Measurements from ENCODE around the gene SNRPB. TPM values are rescaled to one million over a fixed set of nuclear protein-coding genes. Genes with fewer than 3 reads are reported as not detected.

SNRPB gene
- total RNA-seq, 1 donor from 2014 or later, result 280 TPM

DNA sequence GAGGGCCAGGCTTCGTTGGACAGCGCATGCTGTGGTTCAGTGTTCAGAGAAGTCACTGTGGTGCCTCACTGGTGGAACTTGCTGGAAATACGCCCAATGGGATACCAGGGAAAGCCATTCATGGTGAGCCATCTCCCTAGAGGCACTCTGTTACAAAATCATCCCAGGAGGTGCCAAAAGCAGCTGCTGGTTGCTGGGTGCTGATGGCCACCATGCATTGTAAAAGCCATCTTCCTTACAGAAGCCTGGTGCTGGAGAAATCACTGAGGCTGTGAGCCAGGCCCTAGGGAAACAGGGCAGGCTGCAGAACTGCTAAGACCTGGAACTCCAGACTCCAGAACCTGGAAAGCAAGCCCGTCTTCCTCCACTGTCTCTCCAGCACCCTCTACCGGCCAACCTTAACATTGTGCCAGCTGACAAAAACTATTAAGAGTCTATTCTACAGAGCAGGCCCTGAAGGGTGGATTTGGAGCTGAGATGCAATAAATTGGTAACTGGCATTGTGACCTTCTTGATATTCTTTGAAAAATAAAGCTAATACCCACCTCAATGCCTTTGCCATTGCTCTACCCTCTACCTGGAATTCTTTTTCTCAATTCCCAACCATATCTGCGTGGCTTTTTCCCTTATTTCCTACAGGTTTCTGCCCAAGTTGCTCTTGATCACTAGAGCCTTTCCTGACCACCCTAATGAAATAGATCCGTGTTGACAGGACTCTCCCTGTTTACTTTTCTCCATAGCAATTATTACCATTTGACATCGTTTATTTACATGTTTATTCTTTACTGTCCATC is 18.5 kb downstream of the SNRPB start:
- FAIRE-seq, result peak; percentile 13
- no peaks in the 10 kb centered on the region for H3K36me3 ChIP-seq (ENCODE audit: control insufficient read depth, insufficient read depth, low read length)
- DNase-seq (ENCODE audit: low read depth), result peak; percentile 63
- H3K27me3 ChIP-seq (ENCODE audit: control insufficient read depth, insufficient read depth, low read length), result no peaks in the 10 kb centered on the region
- no peak overlapping the region for H3K4me3 ChIP-seq (ENCODE audit: low read depth, low read length)
- TF ChIP-seq, protein P1, sequence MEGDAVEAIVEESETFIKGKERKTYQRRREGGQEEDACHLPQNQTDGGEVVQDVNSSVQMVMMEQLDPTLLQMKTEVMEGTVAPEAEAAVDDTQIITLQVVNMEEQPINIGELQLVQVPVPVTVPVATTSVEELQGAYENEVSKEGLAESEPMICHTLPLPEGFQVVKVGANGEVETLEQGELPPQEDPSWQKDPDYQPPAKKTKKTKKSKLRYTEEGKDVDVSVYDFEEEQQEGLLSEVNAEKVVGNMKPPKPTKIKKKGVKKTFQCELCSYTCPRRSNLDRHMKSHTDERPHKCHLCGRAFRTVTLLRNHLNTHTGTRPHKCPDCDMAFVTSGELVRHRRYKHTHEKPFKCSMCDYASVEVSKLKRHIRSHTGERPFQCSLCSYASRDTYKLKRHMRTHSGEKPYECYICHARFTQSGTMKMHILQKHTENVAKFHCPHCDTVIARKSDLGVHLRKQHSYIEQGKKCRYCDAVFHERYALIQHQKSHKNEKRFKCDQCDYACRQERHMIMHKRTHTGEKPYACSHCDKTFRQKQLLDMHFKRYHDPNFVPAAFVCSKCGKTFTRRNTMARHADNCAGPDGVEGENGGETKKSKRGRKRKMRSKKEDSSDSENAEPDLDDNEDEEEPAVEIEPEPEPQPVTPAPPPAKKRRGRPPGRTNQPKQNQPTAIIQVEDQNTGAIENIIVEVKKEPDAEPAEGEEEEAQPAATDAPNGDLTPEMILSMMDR (IDR thresholded peaks at IDR 0.05; ENCODE audit: insufficient read depth, low read length, severe bottlenecking), result peak; percentile 91

DNA sequence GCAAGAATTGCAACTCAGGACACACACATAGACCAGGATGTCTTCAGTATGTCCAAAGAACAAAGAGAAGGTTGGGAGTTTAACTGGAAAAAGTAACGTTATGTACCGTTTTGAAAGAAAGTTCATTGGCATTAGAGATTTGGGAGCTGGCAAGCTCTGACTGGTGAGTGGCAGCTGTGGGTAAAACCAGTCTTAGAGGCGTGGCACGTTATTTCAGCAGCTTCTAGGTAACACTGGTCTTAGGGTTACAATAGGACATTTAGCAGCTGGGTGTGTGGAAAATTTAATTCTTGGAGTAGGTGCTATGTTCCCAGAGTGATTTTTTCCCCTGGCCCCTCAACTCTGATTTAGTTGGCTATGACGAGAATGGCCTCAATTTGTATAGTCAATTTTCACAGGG is 19.2 kb downstream of the SNRPB start:
- Histone ChIP-seq H3K4me3 (ENCODE audit: low read depth, low read length) (no peak overlapping the region), H3K36me3 (ENCODE audit: control insufficient read depth, insufficient read depth, low read length) (no peaks in the 10 kb centered on the region), H3K27me3 (ENCODE audit: control insufficient read depth, insufficient read depth, low read length) (no peaks in the 10 kb centered on the region)
- no peak for FAIRE-seq
- TF ChIP-seq, protein P1 (IDR thresholded peaks at IDR 0.05; ENCODE audit: insufficient read depth, low read length, severe bottlenecking), result no peak
- DNase-seq (ENCODE audit: low read depth), result no peak

DNA sequence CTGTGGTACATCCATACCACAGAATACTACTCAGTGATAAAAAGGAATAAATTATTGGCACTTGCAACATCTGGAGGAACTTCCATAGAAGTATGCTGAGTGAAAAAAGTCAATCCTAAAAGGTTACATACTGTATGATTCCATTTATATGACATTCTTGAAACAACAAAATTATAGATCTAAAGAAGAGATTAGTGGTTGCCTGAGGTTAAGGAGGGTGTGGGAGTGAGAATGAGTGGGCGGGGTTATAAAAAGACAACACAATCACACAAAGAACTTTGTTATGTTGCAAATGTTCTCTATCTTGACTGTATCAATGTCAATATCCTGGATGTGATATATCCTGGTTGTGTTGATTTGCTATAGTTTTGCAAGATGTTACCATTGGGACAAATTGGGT is 21.2 kb downstream of the SNRPB start:
- H3K4me3 ChIP-seq (ENCODE audit: low read depth, low read length), result no peak overlapping the region
- TF ChIP-seq, protein P1 (IDR thresholded peaks at IDR 0.05; ENCODE audit: insufficient read depth, low read length, severe bottlenecking), result no peak
- no peaks in the 10 kb centered on the region for H3K36me3 ChIP-seq (ENCODE audit: control insufficient read depth, insufficient read depth, low read length)
- FAIRE-seq (no peak), DNase-seq (ENCODE audit: low read depth) (no peak)
- H3K27me3 ChIP-seq (ENCODE audit: control insufficient read depth, insufficient read depth, low read length), result no peaks in the 10 kb centered on the region

DNA sequence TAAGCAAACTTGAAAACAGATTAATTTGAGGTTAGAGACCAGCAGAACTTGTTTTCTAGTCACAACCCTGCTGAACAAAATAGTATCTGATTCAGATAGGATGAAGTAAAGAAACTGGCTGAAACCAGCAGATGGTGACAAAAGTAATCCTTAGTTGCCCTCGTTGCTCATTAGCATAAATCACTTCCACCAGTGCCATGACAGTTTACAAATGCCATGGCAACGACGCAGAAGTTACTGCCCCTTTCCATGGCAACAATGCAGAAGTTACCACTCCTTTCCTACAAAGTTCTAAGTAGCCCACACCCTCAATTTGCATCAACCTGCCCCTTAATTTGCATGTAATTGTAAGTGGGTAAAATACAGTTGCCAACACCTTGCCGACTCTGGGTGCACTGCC is 23.7 kb downstream of the SNRPB start:
- DNase-seq (ENCODE audit: low read depth) (no peak), FAIRE-seq (no peak)

DNA sequence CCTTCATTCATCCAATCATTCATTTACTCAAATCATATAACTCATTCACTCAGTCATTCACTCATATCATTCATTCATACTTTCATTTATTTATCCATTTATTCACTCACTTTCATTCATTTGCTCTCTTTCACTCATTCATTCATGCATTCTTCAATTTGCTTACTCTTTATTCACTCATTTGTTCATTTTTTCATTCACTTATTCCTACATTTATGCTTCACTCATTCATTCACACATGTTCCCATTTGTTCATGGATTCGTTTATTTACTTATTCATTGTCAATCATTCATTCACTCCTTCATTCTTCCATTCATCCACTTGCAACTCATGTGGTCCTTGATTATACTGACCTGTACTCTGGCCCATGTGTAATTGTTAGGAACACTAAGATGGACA is 39.4 kb downstream of the SNRPB start:
- Histone ChIP-seq H3K36me3 (ENCODE audit: control insufficient read depth, insufficient read depth, low read length) (no peaks in the 10 kb centered on the region), H3K27me3 (ENCODE audit: control insufficient read depth, insufficient read depth, low read length) (no peaks in the 10 kb centered on the region), H3K4me3 (ENCODE audit: low read depth, low read length) (no peak overlapping the region)
- FAIRE-seq, result no peak
- DNase-seq (ENCODE audit: low read depth), result no peak
- TF ChIP-seq, protein P1 (IDR thresholded peaks at IDR 0.05; ENCODE audit: insufficient read depth, low read length, severe bottlenecking), result no peak

More for the DNA sequence above, 23.7 kb downstream of the SNRPB start:
- Histone ChIP-seq H3K4me3 (ENCODE audit: low read depth, low read length) (no peak overlapping the region), H3K27me3 (ENCODE audit: control insufficient read depth, insufficient read depth, low read length) (no peaks in the 10 kb centered on the region), H3K36me3 (ENCODE audit: control insufficient read depth, insufficient read depth, low read length) (no peaks in the 10 kb centered on the region)
- TF ChIP-seq, protein P1 (IDR thresholded peaks at IDR 0.05; ENCODE audit: insufficient read depth, low read length, severe bottlenecking), result no peak

DNA sequence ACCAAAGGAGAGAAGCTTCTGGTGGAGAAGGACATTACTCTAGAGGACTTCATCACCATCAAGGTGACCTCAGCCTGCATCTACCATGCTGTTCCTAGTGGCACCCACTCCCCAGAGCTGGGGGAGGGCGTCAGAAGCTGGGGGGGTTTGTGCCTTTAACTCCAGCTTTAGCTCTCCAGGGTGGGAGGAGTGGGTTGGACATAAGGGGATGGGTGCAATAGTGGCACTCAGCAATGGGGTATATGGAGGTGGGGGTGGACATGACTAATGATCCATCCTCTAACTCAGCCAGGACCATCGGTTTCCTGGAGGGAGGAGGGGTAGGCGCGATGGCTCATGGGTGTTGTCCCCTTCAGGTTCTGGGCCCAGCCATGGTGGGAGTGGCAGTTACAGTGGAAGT is 40.1 kb downstream of the SNRPB start:
- FAIRE-seq (no peak), DNase-seq (ENCODE audit: low read depth) (no peak)
- no peak overlapping the region for H3K4me3 ChIP-seq (ENCODE audit: low read depth, low read length)
- no peaks in the 10 kb centered on the region for H3K36me3 ChIP-seq (ENCODE audit: control insufficient read depth, insufficient read depth, low read length)
- H3K27me3 ChIP-seq (ENCODE audit: control insufficient read depth, insufficient read depth, low read length), result no peaks in the 10 kb centered on the region
- TF ChIP-seq, protein P1 (IDR thresholded peaks at IDR 0.05; ENCODE audit: insufficient read depth, low read length, severe bottlenecking), result no peak
